ENCODE results near the gene NRBF2.

DNA sequence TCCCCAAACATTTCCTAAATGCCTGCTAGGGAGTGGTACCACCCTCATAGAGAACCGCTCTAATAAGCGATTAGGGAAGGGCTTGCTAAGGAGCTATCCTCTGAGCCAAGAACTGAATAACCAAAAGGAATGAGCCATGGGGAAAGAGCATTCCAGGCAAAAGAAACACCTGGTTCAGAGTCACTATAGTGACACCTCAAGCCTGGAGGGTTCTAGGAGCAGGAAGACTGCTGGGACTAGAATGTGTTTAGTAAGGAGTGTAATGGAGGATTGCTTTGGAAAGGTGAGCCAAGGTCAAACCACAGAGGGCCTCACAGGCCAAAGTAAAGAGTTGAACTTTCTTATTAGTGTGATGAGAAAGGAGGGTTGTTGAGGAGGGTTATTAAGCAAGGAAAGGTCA, 38.7 kb upstream of the NRBF2 start:
- TF ChIP-seq POLR2AphosphoS5 (IDR thresholded peaks at IDR 0.05), result no peak
- TF ChIP-seq, protein P1, sequence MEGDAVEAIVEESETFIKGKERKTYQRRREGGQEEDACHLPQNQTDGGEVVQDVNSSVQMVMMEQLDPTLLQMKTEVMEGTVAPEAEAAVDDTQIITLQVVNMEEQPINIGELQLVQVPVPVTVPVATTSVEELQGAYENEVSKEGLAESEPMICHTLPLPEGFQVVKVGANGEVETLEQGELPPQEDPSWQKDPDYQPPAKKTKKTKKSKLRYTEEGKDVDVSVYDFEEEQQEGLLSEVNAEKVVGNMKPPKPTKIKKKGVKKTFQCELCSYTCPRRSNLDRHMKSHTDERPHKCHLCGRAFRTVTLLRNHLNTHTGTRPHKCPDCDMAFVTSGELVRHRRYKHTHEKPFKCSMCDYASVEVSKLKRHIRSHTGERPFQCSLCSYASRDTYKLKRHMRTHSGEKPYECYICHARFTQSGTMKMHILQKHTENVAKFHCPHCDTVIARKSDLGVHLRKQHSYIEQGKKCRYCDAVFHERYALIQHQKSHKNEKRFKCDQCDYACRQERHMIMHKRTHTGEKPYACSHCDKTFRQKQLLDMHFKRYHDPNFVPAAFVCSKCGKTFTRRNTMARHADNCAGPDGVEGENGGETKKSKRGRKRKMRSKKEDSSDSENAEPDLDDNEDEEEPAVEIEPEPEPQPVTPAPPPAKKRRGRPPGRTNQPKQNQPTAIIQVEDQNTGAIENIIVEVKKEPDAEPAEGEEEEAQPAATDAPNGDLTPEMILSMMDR (IDR thresholded peaks at IDR 0.05), result no peak
- TF ChIP-seq EP300 (IDR thresholded peaks at IDR 0.05), result no peak
